ENCODE results near the gene RFNG. TPM values are rescaled to one million over a fixed set of nuclear protein-coding genes. Genes with fewer than 3 reads are reported as not detected.

RFNG gene
- total and polyA plus RNA-seq, 10 of the 15 experiments (the other 5 are each of a cell fraction or from before 2014, with no cell fraction given): 0.10 to 19.6 (median 6.2) TPM

GRCh38 chr17:82028966-82029365 is 22.6 kb downstream of the RFNG start (continued):
- TF ChIP-seq, protein P1, sequence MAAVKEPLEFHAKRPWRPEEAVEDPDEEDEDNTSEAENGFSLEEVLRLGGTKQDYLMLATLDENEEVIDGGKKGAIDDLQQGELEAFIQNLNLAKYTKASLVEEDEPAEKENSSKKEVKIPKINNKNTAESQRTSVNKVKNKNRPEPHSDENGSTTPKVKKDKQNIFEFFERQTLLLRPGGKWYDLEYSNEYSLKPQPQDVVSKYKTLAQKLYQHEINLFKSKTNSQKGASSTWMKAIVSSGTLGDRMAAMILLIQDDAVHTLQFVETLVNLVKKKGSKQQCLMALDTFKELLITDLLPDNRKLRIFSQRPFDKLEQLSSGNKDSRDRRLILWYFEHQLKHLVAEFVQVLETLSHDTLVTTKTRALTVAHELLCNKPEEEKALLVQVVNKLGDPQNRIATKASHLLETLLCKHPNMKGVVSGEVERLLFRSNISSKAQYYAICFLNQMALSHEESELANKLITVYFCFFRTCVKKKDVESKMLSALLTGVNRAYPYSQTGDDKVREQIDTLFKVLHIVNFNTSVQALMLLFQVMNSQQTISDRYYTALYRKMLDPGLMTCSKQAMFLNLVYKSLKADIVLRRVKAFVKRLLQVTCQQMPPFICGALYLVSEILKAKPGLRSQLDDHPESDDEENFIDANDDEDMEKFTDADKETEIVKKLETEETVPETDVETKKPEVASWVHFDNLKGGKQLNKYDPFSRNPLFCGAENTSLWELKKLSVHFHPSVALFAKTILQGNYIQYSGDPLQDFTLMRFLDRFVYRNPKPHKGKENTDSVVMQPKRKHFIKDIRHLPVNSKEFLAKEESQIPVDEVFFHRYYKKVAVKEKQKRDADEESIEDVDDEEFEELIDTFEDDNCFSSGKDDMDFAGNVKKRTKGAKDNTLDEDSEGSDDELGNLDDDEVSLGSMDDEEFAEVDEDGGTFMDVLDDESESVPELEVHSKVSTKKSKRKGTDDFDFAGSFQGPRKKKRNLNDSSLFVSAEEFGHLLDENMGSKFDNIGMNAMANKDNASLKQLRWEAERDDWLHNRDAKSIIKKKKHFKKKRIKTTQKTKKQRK (IDR thresholded peaks at IDR 0.05; ENCODE audit: low read depth, low read length): no peak
- TF ChIP-seq KLF5 (IDR thresholded peaks at IDR 0.05; ENCODE audit: partially characterized antibody): no peak

DNA sequence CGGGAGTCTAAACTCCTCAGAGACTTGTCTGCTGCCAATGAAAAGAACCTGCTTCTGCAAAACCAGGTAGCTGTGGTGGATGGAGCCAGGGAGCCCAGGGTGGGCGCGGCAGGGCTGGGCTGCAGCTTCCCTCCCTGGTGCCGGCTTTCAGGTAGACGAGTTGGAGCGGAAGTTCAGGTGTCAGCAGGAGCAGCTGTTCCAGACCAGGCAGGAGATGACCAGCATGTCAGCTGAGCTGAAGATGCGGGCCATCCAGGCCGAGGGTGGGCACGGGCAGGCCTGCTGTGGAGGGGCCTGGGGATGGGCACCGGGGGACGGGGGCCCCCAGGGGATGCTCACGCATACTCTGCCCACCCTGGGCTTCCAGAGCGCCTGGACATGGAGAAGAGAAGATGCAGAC is 23.4 kb downstream of the RFNG start:
- Histone ChIP-seq H3K27me3 (replicated peaks in 1 of 2; ENCODE audit: control insufficient read depth in 2 of 2, insufficient read depth in 2 of 2, low read length in 1 of 2) (no peaks in the 10 kb centered on the region), H3K4me3 (no peak overlapping the region), H3K27ac (ENCODE audit: control insufficient read depth, insufficient read depth) (no peak overlapping the region), H2AFZ (ENCODE audit: control insufficient read depth, low read depth, low read length) (no peak overlapping the region), H3K4me1 (ENCODE audit: control insufficient read depth, insufficient read depth, low read length) (peaks cover 8% of the 10 kb centered on the region), H3K79me2 (ENCODE audit: control insufficient read depth, insufficient read depth, low read length) (peaks cover 5% of the 10 kb centered on the region), H3K9ac (ENCODE audit: control insufficient read depth, insufficient read depth, low read length) (no peak overlapping the region), H3K9me3 (replicated peaks; ENCODE audit: control insufficient read depth, insufficient read depth, low read length) (no peaks in the 10 kb centered on the region), H3K4me2 (ENCODE audit: control insufficient read depth, insufficient read depth) (no peak overlapping the region), H4K20me1 (ENCODE audit: control insufficient read depth, insufficient read depth) (no peaks in the 10 kb centered on the region), H3K36me3 (ENCODE audit: control insufficient read depth in 2 of 2, insufficient read depth in 2 of 2, low read length in 1 of 2) (no peaks in the 10 kb centered on the region; a peak in 1 of 4 replicates)
- in situ Hi-C loops (cut with MboI) (no loop called here), intact Hi-C loops (cut with micrococcal nuclease; ENCODE audit: unreplicated experiment) (no loop called here)
- POLR2A ChIA-PET: no interaction called here
- 98% methylated on average over 10 of the region's 13 CpGs for WGBS (ENCODE audit: insufficient coverage, insufficient replicate concordance, low lambda C conversion rate, missing lambda C conversion rate)
- FAIRE-seq (no peak), ATAC-seq (no peak), DNase-seq (ENCODE audit: low read depth, low spot score) (no peak)
- CTCF ChIA-PET: interaction anchor here (0.8 to 1.8 kb wide), 3 partner anchors 8 to 69 kb away, joined by 3 to 7 read pairs (median 4); partner anchors contain the start of gene DCXR
- RAD21 ChIA-PET (ENCODE audit: unreplicated experiment): interaction anchor here (0.8 to 1.2 kb wide), 2 partner anchors 69 to 126 kb away, joined by 3 to 4 read pairs; no protein-coding TSS in a partner anchor
- SMC1A ChIA-PET (ENCODE audit: uncharacterized antibody, unreplicated experiment): no interaction called here
- no TSS peak for BruUV-seq (replicated peaks)
- TF ChIP-seq, protein P2, sequence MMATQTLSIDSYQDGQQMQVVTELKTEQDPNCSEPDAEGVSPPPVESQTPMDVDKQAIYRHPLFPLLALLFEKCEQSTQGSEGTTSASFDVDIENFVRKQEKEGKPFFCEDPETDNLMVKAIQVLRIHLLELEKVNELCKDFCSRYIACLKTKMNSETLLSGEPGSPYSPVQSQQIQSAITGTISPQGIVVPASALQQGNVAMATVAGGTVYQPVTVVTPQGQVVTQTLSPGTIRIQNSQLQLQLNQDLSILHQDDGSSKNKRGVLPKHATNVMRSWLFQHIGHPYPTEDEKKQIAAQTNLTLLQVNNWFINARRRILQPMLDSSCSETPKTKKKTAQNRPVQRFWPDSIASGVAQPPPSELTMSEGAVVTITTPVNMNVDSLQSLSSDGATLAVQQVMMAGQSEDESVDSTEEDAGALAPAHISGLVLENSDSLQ (IDR thresholded peaks at IDR 0.05): no peak
- TF ChIP-seq POLR2AphosphoS2 (IDR thresholded peaks at IDR 0.05; ENCODE audit: low read depth, low read length) (no peak), STAT3 (IDR thresholded peaks at IDR 0.05; ENCODE audit: low read depth, low read length) (no peak), TCF3 (IDR thresholded peaks at IDR 0.05; ENCODE audit: borderline replicate concordance, insufficient read depth, low read depth, low read length) (no peak), HSF1 (IDR thresholded peaks at IDR 0.05; ENCODE audit: low read depth, low read length) (no peak), NFYA (IDR thresholded peaks at IDR 0.05; ENCODE audit: borderline replicate concordance, low read depth, low read length) (no peak), CBX3 (IDR thresholded peaks at IDR 0.05; ENCODE audit: borderline replicate concordance, low read depth) (no peak), SUPT20H (IDR thresholded peaks at IDR 0.05; ENCODE audit: borderline replicate concordance, control insufficient read depth, low read depth, low read length) (no peak), MEF2A (IDR thresholded peaks at IDR 0.05; ENCODE audit: insufficient read depth, low read depth, low read length) (no peak)
- TF ChIP-seq, protein P3, sequence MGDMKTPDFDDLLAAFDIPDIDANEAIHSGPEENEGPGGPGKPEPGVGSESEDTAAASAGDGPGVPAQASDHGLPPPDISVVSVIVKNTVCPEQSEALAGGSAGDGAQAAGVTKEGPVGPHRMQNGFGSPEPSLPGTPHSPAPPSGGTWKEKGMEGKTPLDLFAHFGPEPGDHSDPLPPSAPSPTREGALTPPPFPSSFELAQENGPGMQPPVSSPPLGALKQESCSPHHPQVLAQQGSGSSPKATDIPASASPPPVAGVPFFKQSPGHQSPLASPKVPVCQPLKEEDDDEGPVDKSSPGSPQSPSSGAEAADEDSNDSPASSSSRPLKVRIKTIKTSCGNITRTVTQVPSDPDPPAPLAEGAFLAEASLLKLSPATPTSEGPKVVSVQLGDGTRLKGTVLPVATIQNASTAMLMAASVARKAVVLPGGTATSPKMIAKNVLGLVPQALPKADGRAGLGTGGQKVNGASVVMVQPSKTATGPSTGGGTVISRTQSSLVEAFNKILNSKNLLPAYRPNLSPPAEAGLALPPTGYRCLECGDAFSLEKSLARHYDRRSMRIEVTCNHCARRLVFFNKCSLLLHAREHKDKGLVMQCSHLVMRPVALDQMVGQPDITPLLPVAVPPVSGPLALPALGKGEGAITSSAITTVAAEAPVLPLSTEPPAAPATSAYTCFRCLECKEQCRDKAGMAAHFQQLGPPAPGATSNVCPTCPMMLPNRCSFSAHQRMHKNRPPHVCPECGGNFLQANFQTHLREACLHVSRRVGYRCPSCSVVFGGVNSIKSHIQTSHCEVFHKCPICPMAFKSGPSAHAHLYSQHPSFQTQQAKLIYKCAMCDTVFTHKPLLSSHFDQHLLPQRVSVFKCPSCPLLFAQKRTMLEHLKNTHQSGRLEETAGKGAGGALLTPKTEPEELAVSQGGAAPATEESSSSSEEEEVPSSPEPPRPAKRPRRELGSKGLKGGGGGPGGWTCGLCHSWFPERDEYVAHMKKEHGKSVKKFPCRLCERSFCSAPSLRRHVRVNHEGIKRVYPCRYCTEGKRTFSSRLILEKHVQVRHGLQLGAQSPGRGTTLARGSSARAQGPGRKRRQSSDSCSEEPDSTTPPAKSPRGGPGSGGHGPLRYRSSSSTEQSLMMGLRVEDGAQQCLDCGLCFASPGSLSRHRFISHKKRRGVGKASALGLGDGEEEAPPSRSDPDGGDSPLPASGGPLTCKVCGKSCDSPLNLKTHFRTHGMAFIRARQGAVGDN (IDR thresholded peaks at IDR 0.05): no peak
